SK-N-MC (cell line): ENCODE data around the gene NDC80.
"Not testable (repeated sequence)": the region's sequence is repeated elsewhere in the genome, so short reads cannot be mapped to it uniquely, and the experiment has no call there.

Experiments
- DNase-seq: peaks from one replicate; pipeline ENCODE4 v3.0.0-alpha.2; 2011; ENCODE audit warnings: low read depth, low spot score
- H3K27ac ChIP-seq: fragments of 200-600 bp; sonication (generic); 2 replicates; pipeline ENCODE4 v1.5.1; 2016; ENCODE audit warnings: mixed run types
- H3K36me3 ChIP-seq: fragments of 200-600 bp; sonication (generic); 2 replicates; pipeline ENCODE4 v1.6.1; 2017; ENCODE audit warnings: antibody characterized with exemption, low read length, mixed read lengths; ENCODE audit not compliant: insufficient read depth
- H3K4me3 ChIP-seq: fragments of 200-600 bp; sonication (generic); 2 replicates; pipeline ENCODE4 v1.5.1; 2016
- H3K9ac ChIP-seq: fragments of 200-600 bp; sonication (generic); 2 replicates; pipeline ENCODE4 v1.8.0; 2017; ENCODE audit warnings: mixed run types, mixed read lengths; ENCODE audit not compliant: insufficient read length
- H3K9me3 ChIP-seq: fragments of 200-600 bp; sonication (generic); 2 replicates; pipeline ENCODE4 v1.6.1; 2017; ENCODE audit warnings: low read depth, mild to moderate bottlenecking, antibody characterized with exemption, low read length, moderate library complexity, mixed read lengths
- EZH2 ChIP-seq: fragments of 200-600 bp; sonication (generic); IDR thresholded peaks from one replicate; pipeline ENCODE4 v1.6.1; 2017; ENCODE audit warnings: antibody characterized with exemption
- FOXP2 ChIP-seq: optimal IDR thresholded peaks from 2 replicates; pipeline ENCODE3; 2011; ENCODE audit warnings: mild to moderate bottlenecking, moderate library complexity; ENCODE audit not compliant: insufficient read depth; ENCODE audit errors: extremely low read length, control extremely low read depth
- POLR2AphosphoS5 ChIP-seq: IDR thresholded peaks from 2 replicates; pipeline ENCODE4 v1.6.1; 2012; ENCODE audit warnings: mild to moderate bottlenecking, low read depth, low read length, borderline replicate concordance

Gene NDC80

DNA sequence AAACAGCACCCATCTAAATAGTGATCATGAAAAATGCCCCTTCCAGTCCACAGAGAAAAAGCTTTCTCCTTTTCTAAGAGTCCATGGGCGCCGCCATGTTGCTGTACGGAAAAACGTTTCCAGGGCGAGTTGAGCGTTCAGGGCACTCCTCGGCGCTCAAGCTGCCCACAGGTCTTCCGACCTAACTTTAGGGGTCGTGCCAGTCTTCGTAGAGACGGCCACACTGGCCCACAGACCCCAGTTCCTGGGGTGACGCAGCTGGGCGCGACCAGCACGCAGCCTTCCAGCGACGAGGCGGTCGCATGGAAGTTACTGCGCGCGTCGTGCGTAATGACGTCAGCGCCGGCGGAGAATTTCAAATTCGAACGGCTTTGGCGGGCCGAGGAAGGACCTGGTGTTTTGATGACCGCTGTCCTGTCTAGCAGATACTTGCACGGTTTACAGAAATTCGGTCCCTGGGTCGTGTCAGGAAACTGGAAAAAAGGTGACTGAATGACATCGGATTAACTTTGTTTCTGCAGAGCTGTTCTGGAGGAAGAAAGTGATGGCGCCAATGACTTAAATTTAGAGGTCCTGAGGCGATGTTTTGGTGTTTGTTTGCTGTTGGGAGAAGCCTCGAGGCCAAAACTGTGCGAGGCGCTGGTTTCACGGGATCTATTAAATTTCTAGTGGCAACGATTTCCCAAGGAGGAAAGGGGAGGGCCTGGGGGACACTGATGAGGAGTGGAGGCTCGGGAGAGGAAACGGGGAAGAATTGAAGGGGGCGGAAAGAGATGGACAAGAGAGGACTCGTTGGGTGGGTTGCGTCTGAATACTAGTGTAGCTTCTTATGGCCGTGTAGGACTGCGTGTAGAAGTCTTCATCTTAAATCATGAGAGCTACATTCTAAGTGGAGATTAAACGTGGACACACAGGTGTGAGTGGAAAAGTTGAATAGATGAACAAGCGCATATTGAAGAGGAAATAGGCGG, at the start of gene NDC80, which contains the start of gene METTL4:
TSS of gene NDC80 (plus strand) at position 358 of the 971 bp plus-strand sequence. CDS start 1,429 bp downstream, outside the sequence.
TSS of gene METTL4 (minus strand) at position 306 of the 971 bp plus-strand sequence. CDS start 4,289 bp downstream, outside the sequence.
- H3K9ac ChIP-seq, result peak within 1 kb of the TSS; percentile 95
- peak; percentile 40 for DNase-seq
- H3K27ac ChIP-seq, result peak within 1 kb of the TSS; percentile 93
- peaks cover 46% of the 10 kb centered on the region for H3K36me3 ChIP-seq
- no peaks in the 10 kb centered on the region for H3K9me3 ChIP-seq
- H3K4me3 ChIP-seq, result peak within 1 kb of the TSS; percentile 99
- TF ChIP-seq POLR2AphosphoS5 (peak; percentile 81), EZH2 (no peak), FOXP2 (peak; percentile 66)

DNA sequence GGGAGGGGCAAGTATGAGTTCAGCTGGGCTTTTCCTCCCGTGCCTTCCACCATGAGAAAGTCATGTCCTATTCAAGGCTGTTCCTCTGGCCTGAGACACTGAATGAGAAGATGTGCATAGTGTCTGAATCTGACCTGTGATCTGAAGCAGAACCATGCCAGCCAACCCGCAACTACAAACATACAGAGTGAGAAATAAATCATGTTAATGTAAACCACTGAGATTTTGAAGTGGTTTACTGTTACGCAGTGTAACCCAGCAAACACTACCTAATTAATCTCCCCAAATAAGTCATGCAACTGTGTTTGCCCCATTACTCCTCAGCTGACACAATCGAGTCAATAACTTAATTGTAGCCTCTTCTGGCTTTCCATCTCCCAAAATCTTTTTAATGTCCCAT, 49.2 kb upstream of the NDC80 start:
- TF ChIP-seq EZH2 (no peak), FOXP2 (no peak), POLR2AphosphoS5 (no peak)
- H3K36me3 ChIP-seq, result no peaks in the 10 kb centered on the region
- DNase-seq, result no peak

DNA sequence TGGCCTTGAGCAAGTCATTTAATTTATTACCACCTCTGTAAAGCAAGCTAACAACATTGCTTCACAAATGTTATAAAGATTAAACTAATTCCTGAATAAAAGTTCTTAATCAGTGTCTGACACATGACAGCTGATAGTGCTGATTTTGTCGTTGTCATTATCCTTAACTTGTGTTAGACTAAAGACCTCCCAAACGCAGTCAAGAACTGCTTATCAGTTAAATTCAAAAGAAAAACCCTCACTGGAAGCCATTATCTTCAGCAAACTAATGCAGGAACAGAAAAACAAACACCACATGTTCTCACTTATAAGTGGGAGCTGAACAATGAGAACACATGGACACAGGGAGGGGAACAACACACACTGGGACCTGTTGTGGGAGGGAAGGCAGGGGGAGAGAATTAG, 46.6 kb upstream of the NDC80 start:
- not testable (repeated sequence) for H3K4me3 ChIP-seq, H3K9ac ChIP-seq, H3K36me3 ChIP-seq, H3K9me3 ChIP-seq, DNase-seq
- H3K27ac ChIP-seq, result peak overlapping the region; percentile 44; the same call in 1 of the 2 replicates

More for the DNA sequence above, 49.2 kb upstream of the NDC80 start:
- Histone ChIP-seq H3K9me3 (no peaks in the 10 kb centered on the region), H3K27ac (no peak overlapping the region), H3K4me3 (no peak overlapping the region), H3K9ac (no peak overlapping the region)

DNA sequence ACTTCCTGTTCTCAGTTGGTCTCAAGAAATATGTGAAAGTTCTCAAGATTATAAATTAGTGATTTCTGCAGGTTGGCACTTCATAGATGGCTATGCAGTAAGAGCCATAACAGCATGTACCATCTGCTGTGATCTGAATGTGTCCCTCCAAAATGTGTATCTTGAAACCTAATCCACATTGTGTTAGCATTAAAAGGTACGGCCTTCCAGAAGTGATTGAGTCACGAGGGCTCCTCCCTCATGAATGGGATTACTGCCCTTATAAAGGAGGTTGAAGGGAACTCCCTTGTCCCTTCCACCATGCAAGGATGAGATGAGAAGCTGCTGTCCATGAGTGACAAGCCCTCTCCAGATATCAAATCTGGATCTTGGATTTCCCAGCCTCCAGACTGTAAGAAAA, 45.0 kb upstream of the NDC80 start:
- Histone ChIP-seq H3K36me3 (no peaks in the 10 kb centered on the region), H3K27ac (no peak overlapping the region), H3K9me3 (no peaks in the 10 kb centered on the region), H3K9ac (no peak overlapping the region), H3K4me3 (no peak overlapping the region)
- no peak for DNase-seq
- TF ChIP-seq FOXP2 (no peak), POLR2AphosphoS5 (no peak), EZH2 (no peak)

DNA sequence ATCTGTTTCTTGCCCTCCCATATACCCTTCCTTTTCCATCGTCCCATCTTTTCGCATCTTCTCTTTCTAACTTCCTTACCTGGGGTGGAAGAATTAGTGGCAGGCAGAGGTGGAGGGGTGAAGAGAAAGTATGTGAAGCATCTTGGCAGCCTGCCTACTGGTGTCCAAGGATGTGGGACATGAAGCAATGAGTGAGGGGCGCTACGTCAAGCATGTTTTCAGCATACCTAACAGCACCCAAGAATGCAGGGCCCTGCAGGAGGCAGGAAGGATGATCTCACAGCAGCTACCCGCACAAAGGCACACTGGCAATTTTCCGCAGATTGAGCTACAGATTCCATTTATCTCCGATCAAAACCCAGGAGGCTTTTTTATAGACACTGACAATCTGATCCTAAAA, 42.2 kb upstream of the NDC80 start:
- Histone ChIP-seq H3K4me3 (no peak overlapping the region), H3K9me3 (no peaks in the 10 kb centered on the region), H3K36me3 (no peaks in the 10 kb centered on the region), H3K9ac (no peak overlapping the region), H3K27ac (no peak overlapping the region)
- DNase-seq, result no peak
- TF ChIP-seq EZH2 (no peak), POLR2AphosphoS5 (no peak), FOXP2 (no peak)

DNA sequence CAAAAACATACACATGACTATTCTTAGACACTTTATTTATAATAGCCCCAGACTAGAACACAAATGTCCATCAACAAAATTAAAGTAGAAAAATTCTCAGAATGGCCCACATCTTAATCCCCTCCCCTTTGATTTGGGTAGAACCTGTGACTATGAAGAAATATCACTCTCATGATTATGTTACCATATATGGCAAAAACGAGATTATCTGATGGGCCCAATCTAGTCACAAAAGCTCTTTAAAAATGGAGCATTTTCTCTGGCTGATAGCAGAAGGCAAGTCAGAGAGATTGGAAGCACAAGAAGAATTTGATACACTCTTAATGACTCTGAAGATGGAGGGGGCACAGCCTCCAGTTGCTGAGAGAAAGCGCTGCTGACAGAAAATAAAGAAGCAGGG, 39.6 kb upstream of the NDC80 start:
- Histone ChIP-seq H3K9me3 (no peaks in the 10 kb centered on the region), H3K4me3 (no peak overlapping the region), H3K9ac (no peak overlapping the region), H3K27ac (no peak overlapping the region), H3K36me3 (no peaks in the 10 kb centered on the region)
- no peak for DNase-seq
- TF ChIP-seq EZH2, result no peak

DNA sequence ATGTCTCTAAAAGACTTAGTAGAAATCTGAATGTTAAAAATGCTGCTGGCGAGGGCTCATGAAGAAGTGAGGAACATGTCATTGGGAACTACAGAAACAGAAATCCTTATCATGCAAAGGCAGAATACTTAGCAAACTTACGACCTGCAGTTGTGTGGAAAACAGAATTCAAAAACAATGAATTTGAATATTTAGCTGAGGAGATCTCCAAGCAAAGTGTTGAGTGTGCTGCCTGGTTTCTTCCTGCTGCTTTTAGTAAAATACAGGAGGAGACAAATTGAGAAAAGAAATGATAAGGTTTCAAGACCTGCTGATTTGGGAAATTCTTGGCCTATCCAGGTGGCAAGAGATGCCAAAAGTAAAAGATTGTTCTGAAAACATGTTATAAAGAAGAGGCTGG, 38.6 kb upstream of the NDC80 start:
- Histone ChIP-seq H3K4me3 (no peak overlapping the region), H3K9me3 (no peaks in the 10 kb centered on the region), H3K36me3 (no peaks in the 10 kb centered on the region), H3K9ac (no peak overlapping the region), H3K27ac (no peak overlapping the region)
- no peak for DNase-seq
- TF ChIP-seq FOXP2, result no peak

DNA sequence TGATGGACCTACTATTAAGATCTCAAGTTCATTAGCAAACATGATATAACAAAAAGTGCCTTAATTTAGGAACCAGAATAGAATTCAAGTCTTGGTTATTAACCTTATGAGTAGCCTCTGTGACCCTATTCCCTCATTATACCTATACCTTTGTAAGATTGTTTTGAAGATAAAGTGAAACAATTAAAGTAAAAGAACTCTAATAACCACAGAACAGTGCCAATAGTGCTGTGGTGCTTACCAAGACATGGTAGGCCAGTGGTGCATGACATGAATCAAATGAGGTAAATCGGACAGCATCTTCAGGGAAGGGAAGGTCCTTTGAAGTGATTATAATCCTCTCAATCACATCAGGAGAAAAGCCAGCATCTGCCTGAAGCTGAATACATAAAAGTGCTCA, 36.5 kb upstream of the NDC80 start:
- no peak overlapping the region for H3K4me3 ChIP-seq
- no peaks in the 10 kb centered on the region for H3K9me3 ChIP-seq
- H3K36me3 ChIP-seq, result peaks cover 6% of the 10 kb centered on the region
- H3K9ac ChIP-seq, result no peak overlapping the region
- TF ChIP-seq POLR2AphosphoS5 (no peak), FOXP2 (no peak), EZH2 (no peak)
- no peak for DNase-seq
- H3K27ac ChIP-seq, result no peak overlapping the region

DNA sequence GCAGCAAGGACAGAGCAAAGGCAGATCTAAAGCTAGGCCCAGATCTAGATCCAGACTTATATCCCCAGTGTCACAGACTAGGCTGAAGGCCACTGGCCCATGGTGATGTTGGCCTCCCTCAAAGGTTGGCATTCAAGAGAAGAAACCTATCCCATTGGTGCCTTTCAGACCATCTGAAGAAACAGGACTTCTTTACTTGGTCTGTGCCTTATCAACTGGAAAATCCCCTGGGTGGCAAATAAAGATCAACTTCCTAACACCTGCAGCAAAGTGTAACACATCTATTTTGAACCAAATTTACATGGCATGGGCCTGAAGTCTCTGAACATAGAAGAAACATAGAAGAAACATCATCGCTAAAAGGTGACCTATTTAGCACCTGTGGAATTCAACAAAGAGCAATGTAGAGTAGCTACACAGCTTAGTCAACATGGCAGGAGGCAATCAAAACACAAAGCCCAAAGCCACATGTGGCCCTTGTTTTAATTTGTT, 35.9 kb upstream of the NDC80 start:
- TF ChIP-seq POLR2AphosphoS5, result no peak
- no peak for TF ChIP-seq EZH2
- TF ChIP-seq FOXP2, result no peak
- Histone ChIP-seq H3K9me3 (no peaks in the 10 kb centered on the region), H3K9ac (no peak overlapping the region), H3K27ac (no peak overlapping the region), H3K4me3 (no peak overlapping the region), H3K36me3 (peaks cover 6% of the 10 kb centered on the region)
- no peak for DNase-seq
